GM12872 (cell line): ENCODE results near the gene HPGDS.

Source experiments
- TF ChIP-seq, protein P1 (sequence below): IDR thresholded peaks from 3 replicates; pipeline ENCODE4 v1.5.1; 2011; ENCODE audit warnings: low read depth, mild to moderate bottlenecking, low read length, moderate library complexity; ENCODE audit not compliant: insufficient read depth

The HPGDS gene

GRCh38 chr4:94278781-94279180 lies 63.9 kb downstream of the HPGDS start:
- TF ChIP-seq, protein P1, sequence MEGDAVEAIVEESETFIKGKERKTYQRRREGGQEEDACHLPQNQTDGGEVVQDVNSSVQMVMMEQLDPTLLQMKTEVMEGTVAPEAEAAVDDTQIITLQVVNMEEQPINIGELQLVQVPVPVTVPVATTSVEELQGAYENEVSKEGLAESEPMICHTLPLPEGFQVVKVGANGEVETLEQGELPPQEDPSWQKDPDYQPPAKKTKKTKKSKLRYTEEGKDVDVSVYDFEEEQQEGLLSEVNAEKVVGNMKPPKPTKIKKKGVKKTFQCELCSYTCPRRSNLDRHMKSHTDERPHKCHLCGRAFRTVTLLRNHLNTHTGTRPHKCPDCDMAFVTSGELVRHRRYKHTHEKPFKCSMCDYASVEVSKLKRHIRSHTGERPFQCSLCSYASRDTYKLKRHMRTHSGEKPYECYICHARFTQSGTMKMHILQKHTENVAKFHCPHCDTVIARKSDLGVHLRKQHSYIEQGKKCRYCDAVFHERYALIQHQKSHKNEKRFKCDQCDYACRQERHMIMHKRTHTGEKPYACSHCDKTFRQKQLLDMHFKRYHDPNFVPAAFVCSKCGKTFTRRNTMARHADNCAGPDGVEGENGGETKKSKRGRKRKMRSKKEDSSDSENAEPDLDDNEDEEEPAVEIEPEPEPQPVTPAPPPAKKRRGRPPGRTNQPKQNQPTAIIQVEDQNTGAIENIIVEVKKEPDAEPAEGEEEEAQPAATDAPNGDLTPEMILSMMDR, result no peak

- TF ChIP-seq, protein P1, result no peak
Observed at GRCh38 chr4:94277534-94277933, 65.1 kb downstream of the HPGDS start.

DNA sequence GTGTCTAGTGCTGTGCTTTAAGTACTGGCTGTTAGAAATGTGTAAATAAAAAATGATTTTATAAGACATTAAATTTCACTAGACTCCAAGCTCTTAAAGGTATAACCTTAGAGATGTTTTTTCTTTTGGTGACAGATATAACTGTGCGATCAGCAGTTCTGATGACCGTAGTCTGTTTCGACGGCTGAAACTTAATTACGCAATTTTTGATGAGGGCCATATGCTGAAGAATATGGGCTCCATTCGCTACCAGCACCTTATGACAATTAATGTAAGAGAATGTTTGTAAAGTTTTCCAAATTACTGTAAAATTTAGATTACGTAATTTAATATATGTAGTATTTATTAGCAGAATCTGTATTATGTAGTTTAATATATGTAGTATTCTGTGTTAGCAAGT lies 66.4 kb downstream of the HPGDS start:
- TF ChIP-seq, protein P1, result no peak

DNA sequence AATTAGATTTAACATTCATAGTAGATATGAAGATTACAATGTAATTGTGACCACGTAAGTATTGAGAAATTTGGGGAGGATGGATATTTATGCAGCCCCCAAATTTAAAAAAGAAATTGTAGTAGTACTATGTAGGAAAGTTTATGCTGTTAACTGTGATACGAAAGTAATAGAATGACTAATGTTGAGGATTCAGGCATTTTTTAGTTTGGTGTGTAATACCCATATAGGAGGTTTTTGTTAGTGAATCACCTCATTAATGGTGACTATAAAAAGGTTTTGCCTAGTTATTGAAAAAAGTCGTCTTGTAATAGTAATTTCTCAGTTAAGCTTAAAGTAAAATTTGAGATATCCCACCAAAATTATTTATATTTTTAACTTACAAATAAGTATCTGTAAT lies 67.7 kb downstream of the HPGDS start:
- TF ChIP-seq, protein P1, result no peak

- TF ChIP-seq, protein P1, result no peak
Observed at GRCh38 chr4:94271248-94271647, 71.4 kb downstream of the HPGDS start.

GRCh38 chr4:94267037-94267436 lies 75.6 kb downstream of the HPGDS start:
- TF ChIP-seq, protein P1, result no peak

GRCh38 chr4:94262163-94263016 lies 80.2 kb downstream of the HPGDS start:
- TF ChIP-seq, protein P1, result no peak
